GM18502 (cell line): ENCODE measurements around the gene RASAL2.
"Not testable (repeated sequence)": the region's sequence is repeated elsewhere in the genome, so short reads cannot be mapped to it uniquely, and the experiment has no call there.

ENCODE experiments used
- ATAC-seq: cut with Tn5 transposase; IDR thresholded peaks from one replicate; pipeline ENCODE4 v1.9.1; 2021; ENCODE audit warnings: mild to moderate bottlenecking; ENCODE audit not compliant: unreplicated experiment, poor library complexity

Gene RASAL2

GRCh38 chr1:178151831-178152230 is 57.9 kb downstream of the RASAL2 start:
- ATAC-seq, result no peak

- no peak for ATAC-seq
These were observed 61.8 kb downstream of the RASAL2 start for GRCh38 chr1:178155481-178156255.

GRCh38 chr1:178160736-178161475 is 67.0 kb downstream of the RASAL2 start:
- ATAC-seq, result no peak

GRCh38 chr1:178161516-178161915 is 67.6 kb downstream of the RASAL2 start:
- no peak for ATAC-seq

- ATAC-seq, result no peak
These were observed 71.3 kb downstream of the RASAL2 start for GRCh38 chr1:178165196-178165595.

- no peak for ATAC-seq
These were observed 72.6 kb downstream of the RASAL2 start for GRCh38 chr1:178166429-178167024.

- ATAC-seq, result no peak
These were observed 74.6 kb downstream of the RASAL2 start for GRCh38 chr1:178168536-178168935.

- no peak for ATAC-seq
These were observed 75.7 kb downstream of the RASAL2 start for GRCh38 chr1:178169649-178170048.

- ATAC-seq, result no peak
These were observed 79.0 kb downstream of the RASAL2 start for GRCh38 chr1:178172939-178173338.

GRCh38 chr1:178174539-178174938 is 80.6 kb downstream of the RASAL2 start:
- no peak for ATAC-seq

- no peak for ATAC-seq
These were observed 86.5 kb downstream of the RASAL2 start for GRCh38 chr1:178180405-178180804.

GRCh38 chr1:178183796-178184195 is 89.9 kb downstream of the RASAL2 start:
- no peak for ATAC-seq

GRCh38 chr1:178188306-178188705 is 94.4 kb downstream of the RASAL2 start:
- no peak for ATAC-seq

GRCh38 chr1:178189814-178190213 is 95.9 kb downstream of the RASAL2 start:
- peak; percentile 55 for ATAC-seq

GRCh38 chr1:178190881-178191280 is 97.0 kb downstream of the RASAL2 start:
- ATAC-seq, result no peak

GRCh38 chr1:178192686-178193085 is 98.8 kb downstream of the RASAL2 start:
- ATAC-seq, result no peak

GRCh38 chr1:178196631-178197030 is 102.7 kb downstream of the RASAL2 start:
- no peak for ATAC-seq

- not testable (repeated sequence) for ATAC-seq
These were observed 108.2 kb downstream of the RASAL2 start for GRCh38 chr1:178202095-178202494.

GRCh38 chr1:178202546-178202945 is 108.6 kb downstream of the RASAL2 start:
- ATAC-seq, result not testable (repeated sequence)

GRCh38 chr1:178208269-178208856 is 114.5 kb downstream of the RASAL2 start:
- ATAC-seq, result not testable (repeated sequence)

GRCh38 chr1:178209935-178210334 is 116.0 kb downstream of the RASAL2 start:
- ATAC-seq, result no peak
